Smooth muscle cell (in vitro differentiated cells): ENCODE results near the gene ARL5A. TPM values are rescaled to one million over a fixed set of nuclear protein-coding genes. Genes with fewer than 3 reads are reported as not detected.

Experiments used
- DNase-seq: peaks from one replicate; lab custom pipeline; 2025; ENCODE audit not compliant: unreplicated experiment; lab: John Stamatoyannopoulos, UW
- H2AFZ ChIP-seq: fragments of 200-600 bp; sonication (generic); 2 replicates; pipeline ENCODE4 v1.6.0; 2016; ENCODE audit warnings: antibody characterized with exemption, low read depth, mild to moderate bottlenecking
- H3F3A ChIP-seq: fragments of 200-600 bp; sonication (generic); 2 replicates; pipeline ENCODE4 v1.6.0; 2017; ENCODE audit warnings: antibody characterized with exemption, low read depth
- H3K27ac ChIP-seq: fragments of 200-600 bp; sonication (generic); 2 replicates; pipeline ENCODE4 v1.5.1; 2016; ENCODE audit warnings: low read depth, mild to moderate bottlenecking
- H3K27me3 ChIP-seq: fragments of 200-600 bp; sonication (generic); 2 replicates; pipeline ENCODE4 v1.6.1; 2016; ENCODE audit warnings: low read depth, mild to moderate bottlenecking
- H3K36me3 ChIP-seq: fragments of 200-600 bp; sonication (generic); 2 replicates; pipeline ENCODE4 v1.5.1; 2016; ENCODE audit warnings: low read depth
- H3K4me1 ChIP-seq: fragments of 200-600 bp; sonication (generic); 2 replicates; pipeline ENCODE4 v1.5.1; 2016; ENCODE audit warnings: low read depth
- H3K4me2 ChIP-seq: fragments of 200-600 bp; sonication (generic); 2 replicates; pipeline ENCODE4 v1.6.0; 2016; ENCODE audit warnings: mild to moderate bottlenecking
- H3K4me3 ChIP-seq: fragments of 200-600 bp; sonication (generic); 2 replicates; pipeline ENCODE4 v1.5.1; 2016; ENCODE audit warnings: mild to moderate bottlenecking
- H3K79me2 ChIP-seq: fragments of 200-600 bp; sonication (generic); 2 replicates; pipeline ENCODE4 v1.6.0; 2016; ENCODE audit warnings: low read depth, mild to moderate bottlenecking
- H3K9ac ChIP-seq: fragments of 200-600 bp; sonication (generic); 2 replicates; pipeline ENCODE4 v1.6.0; 2016; ENCODE audit warnings: low read depth
- H3K9me3 ChIP-seq: fragments of 200-600 bp; sonication (generic); replicated peaks from 2 replicates; pipeline ENCODE4 v1.5.1; 2016; ENCODE audit warnings: low read depth
- H4K20me1 ChIP-seq: fragments of 200-600 bp; sonication (generic); 2 replicates; pipeline ENCODE4 v1.6.0; 2016; ENCODE audit warnings: low read depth
- WGBS: methylation state at CpG from one replicate; pipeline ENCODE4 v1.1.7; 2016; ENCODE audit warnings: low lambda C conversion rate; 5-methylcytosine and 5-hydroxymethylcytosine counted together
- polyA plus RNA-seq: library from polyadenylated mRNA; unstranded; fragments of >200 nt; fragmentation: Nextera tagmentation; extraction: Ambion mirVana; gene quantifications from 2 replicates; pipeline ENCODE4 v1.2.1, GENCODE V29; 2016
- total RNA-seq: library from RNA; depleted of rRNA; stranded (reverse); fragments of >200 nt; gene quantifications from 2 replicates; pipeline ENCODE4 v1.2.3, GENCODE V29; 2014
- TF ChIP-seq, protein P1 (sequence below): fragments of 200-600 bp; sonication (generic); IDR thresholded peaks from 2 replicates; pipeline ENCODE4 v1.5.1; 2017; ENCODE audit warnings: borderline replicate concordance, mild to moderate bottlenecking, antibody characterized with exemption; ENCODE audit not compliant: insufficient read depth, poor library complexity, severe bottlenecking

Gene ARL5A
- total and polyA plus RNA-seq, 2 experiments from 2014 or later = 24.2 to 81.2 TPM

GRCh38 chr2:151776367-151776766 lies 51.9 kb downstream of the ARL5A start:
- Histone ChIP-seq H4K20me1 (no peaks in the 10 kb centered on the region), H3K27ac (peak overlapping the region; percentile 99), H3K4me3 (no peak overlapping the region), H3K4me2 (no peak overlapping the region), H3K9ac (peak overlapping the region; percentile 81), H3K79me2 (no peaks in the 10 kb centered on the region), H3K4me1 (peaks cover 12% of the 10 kb centered on the region), H3K36me3 (no peaks in the 10 kb centered on the region), H3K27me3 (no peaks in the 10 kb centered on the region), H2AFZ (no peak overlapping the region), H3F3A (peaks cover 15% of the 10 kb centered on the region), H3K9me3 (no peaks in the 10 kb centered on the region)
- no peak for DNase-seq
- WGBS = 97% methylated on average over 1 of the region's 1 CpG
- TF ChIP-seq, protein P1, sequence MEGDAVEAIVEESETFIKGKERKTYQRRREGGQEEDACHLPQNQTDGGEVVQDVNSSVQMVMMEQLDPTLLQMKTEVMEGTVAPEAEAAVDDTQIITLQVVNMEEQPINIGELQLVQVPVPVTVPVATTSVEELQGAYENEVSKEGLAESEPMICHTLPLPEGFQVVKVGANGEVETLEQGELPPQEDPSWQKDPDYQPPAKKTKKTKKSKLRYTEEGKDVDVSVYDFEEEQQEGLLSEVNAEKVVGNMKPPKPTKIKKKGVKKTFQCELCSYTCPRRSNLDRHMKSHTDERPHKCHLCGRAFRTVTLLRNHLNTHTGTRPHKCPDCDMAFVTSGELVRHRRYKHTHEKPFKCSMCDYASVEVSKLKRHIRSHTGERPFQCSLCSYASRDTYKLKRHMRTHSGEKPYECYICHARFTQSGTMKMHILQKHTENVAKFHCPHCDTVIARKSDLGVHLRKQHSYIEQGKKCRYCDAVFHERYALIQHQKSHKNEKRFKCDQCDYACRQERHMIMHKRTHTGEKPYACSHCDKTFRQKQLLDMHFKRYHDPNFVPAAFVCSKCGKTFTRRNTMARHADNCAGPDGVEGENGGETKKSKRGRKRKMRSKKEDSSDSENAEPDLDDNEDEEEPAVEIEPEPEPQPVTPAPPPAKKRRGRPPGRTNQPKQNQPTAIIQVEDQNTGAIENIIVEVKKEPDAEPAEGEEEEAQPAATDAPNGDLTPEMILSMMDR = no peak

DNA sequence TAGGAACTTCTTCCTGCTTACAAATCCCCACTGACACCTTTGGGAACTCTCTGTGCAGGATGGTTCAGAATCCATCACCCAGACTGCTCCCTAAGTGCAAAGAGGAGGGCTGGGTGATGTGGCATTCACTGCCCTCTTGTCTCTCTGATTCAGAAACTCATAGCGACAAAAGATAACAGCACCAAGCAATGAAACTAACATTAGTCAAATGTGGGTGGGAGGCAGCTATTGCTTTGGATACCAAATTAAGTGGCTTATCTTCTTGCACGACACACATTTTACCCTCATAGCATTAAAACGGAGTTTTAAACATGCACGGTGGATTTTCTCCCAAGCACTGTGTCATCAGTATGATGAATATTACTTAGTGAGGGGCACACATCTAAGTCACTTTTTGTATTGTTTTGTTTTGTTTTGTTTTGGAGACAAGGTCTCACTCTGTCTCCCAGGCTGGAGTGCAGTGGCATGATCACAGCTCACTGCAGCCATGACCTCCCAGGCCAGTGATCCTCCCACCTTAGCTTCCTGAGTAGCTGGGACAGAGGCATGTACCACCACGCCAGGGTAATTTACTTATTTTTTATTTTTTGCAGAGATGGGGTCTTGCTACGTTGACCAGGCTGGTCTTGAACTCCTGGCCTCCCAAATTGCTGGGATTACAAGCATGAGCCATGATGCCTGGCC lies 53.0 kb downstream of the ARL5A start:
- Histone ChIP-seq H3F3A (peaks cover 15% of the 10 kb centered on the region), H3K36me3 (no peaks in the 10 kb centered on the region), H3K4me3 (no peak overlapping the region), H3K9me3 (no peaks in the 10 kb centered on the region), H3K4me1 (peaks cover 12% of the 10 kb centered on the region), H3K79me2 (no peaks in the 10 kb centered on the region), H2AFZ (no peak overlapping the region), H3K4me2 (peak overlapping the region; percentile 70), H3K27ac (peak overlapping the region; percentile 99), H3K9ac (peak overlapping the region; percentile 94), H3K27me3 (no peaks in the 10 kb centered on the region), H4K20me1 (no peaks in the 10 kb centered on the region)
- DNase-seq = no peak
- 41% methylated on average over 6 of the region's 6 CpGs for WGBS
- TF ChIP-seq, protein P1 = no peak

- TF ChIP-seq, protein P1 = no peak
- Histone ChIP-seq H3K4me1 (peaks cover 12% of the 10 kb centered on the region), H3K9me3 (no peaks in the 10 kb centered on the region), H3K36me3 (no peaks in the 10 kb centered on the region), H3K79me2 (no peaks in the 10 kb centered on the region), H3F3A (peaks cover 15% of the 10 kb centered on the region), H3K27ac (peak overlapping the region; percentile 99), H4K20me1 (no peaks in the 10 kb centered on the region), H3K4me2 (peak overlapping the region; percentile 70), H3K27me3 (no peaks in the 10 kb centered on the region), H3K9ac (peak overlapping the region; percentile 94), H3K4me3 (no peak overlapping the region), H2AFZ (no peak overlapping the region)
- 20% methylated on average over 3 of the region's 3 CpGs for WGBS
- DNase-seq = no peak
Measured at GRCh38 chr2:151774506-151774905, 53.7 kb downstream of the ARL5A start.
